Hair follicle dermal papilla cell (primary cell): ENCODE data around the gene VARS2. TPM values are rescaled to one million over a fixed set of nuclear protein-coding genes. Genes with fewer than 3 reads are reported as not detected.

Experiments used
- small RNA-seq: library from RNA; depleted of rRNA; stranded (forward); fragments of <200 nt; gene quantifications from one replicate; pipeline ENCODE3, GENCODE V24; 2012
- total RNA-seq: library from RNA; depleted of rRNA; stranded (reverse); fragments of >200 nt; gene quantifications from 2 replicates; pipeline ENCODE4 v1.2.3, GENCODE V29; 2012

The VARS2 gene
- total RNA-seq = 21.7 and 24.8 TPM in 2 replicates

GRCh38 chr6:30914076-30914853, at the start of gene VARS2:
Gene VARS2 (plus strand): TSS chr6:30914238. CDS start chr6:30914837, 599 bp downstream.

DNA sequence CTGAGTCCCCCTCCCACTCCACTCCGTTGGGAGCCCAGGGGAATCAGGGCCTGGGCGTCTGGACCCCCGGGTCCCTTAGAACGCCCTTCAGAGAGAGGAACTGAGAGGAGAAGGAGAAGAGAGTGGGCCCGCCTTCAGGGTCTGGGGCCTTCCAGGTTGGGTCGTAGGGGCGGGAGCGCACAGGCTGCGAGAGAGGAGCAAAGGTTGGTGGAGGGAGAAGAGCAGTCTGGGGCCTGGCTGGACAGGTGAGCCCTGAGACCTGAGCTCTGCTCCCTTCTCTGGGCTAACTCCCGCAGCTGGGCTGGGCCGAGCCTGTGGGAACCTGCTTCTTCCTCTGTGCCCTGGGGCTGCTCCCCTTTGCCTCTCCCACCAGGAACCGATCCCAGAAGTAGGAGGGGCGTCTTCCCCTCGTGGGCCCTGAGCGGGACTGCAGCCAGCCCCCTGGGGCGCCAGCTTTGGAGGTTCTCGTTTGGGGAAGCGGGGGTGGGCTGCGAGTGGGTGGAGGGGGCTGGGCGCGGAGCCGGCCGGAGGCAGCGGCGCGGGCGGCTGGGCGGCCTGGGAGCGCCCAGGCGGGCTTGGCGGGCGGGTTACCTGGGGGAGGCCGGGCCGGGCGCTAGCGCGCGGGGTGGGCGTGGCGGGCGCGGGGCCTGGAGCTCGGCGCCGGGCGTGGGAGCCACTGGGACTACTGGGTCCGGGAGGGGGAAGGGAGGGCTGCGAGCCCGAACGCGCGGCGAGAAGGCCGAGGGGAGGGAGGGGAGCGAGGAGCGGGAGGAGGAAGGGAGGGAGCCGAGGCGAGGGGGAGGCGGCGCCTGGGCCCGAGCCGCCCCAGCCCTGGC, 30.1 kb upstream of the VARS2 start, which contains the start of gene DDR1:
Gene DDR1 (plus strand): TSS at position 835 of the 836 bp plus-strand sequence. CDS start 4,211 bp downstream, outside the sequence.

DNA sequence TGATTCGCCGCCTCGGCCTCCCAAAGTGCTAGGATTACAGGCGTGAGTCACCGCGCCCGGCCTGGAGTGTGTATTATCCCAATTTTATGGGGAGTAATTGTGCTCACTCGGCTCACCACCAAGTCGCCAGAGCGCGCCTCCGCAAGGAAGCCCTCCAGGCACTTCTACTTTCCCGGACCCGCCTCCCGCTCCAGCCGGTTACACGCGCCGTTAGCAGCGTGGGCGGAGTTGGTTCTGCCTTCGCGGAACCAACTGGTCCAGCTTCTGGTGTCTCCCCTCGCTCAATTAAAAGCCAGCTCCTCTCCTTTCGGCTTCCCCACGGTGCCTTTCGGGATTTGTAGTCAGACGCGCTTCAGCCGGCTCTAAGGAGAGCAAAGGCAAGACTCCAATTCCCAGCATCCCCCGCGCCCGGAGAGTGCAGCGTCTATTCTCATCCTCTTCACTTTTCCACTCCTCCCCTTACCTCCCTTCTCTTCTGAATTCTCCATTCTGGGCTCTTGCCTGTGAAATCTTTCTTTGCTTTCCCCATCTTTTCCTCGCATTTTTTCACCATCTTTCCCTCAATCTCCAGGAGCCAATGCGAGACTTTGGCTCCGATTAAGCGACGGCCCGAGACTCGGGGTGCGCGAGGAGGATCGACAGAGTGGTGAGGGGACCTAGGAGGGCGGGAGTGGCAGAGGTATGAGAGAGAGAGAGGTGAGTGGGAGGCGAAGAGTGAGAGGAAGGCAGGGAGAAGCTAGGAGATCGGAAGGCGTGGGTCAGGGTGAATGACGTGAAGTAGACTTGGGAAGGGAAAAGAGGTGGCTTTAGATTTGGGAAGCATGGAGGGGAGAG, 6.1 kb upstream of the VARS2 start, which contains the start of gene GTF2H4:
Gene GTF2H4 (plus strand): TSS at position 450 of the 834 bp plus-strand sequence.

GRCh38 chr6:30931969-30932645, 18.1 kb downstream of the VARS2 start, which contains the start of gene SFTA2:
Gene SFTA2 (minus strand): TSS chr6:30932170. CDS start chr6:30932096, 74 bp downstream.

GRCh38 chr6:30940361-30940986, 26.4 kb downstream of the VARS2 start, which contains the start of gene MUCL3:
Gene MUCL3 (plus strand): TSS chr6:30940973. CDS start chr6:30941000, 27 bp downstream.

Small RNA genes lying within 50 kb of the gene (small RNA-seq; reads per million reads assigned to genes)
- gene RF00019 = not detected

Other genes starting within 250 kb of the VARS2 start
- 26.4 and 29.7 TPM in 2 replicates for gene DHX16, start 241.2 kb upstream of the VARS2 start, total RNA-seq
- gene PPP1R18, start 227.6 kb upstream of the VARS2 start, total RNA-seq = 95.6 and 113 TPM in 2 replicates
- 2.9 and 5.1 TPM in 2 replicates for gene NRM, start 223.3 kb upstream of the VARS2 start, total RNA-seq
- gene MDC1, start 197.0 kb upstream of the VARS2 start, total RNA-seq = 6.5 and 8.5 TPM in 2 replicates
- 662 and 771 TPM in 2 replicates for gene TUBB, start 193.9 kb upstream of the VARS2 start, total RNA-seq
- 125 and 132 TPM in 2 replicates for gene FLOT1, start 171.6 kb upstream of the VARS2 start, total RNA-seq
- 50.6 and 67.5 TPM in 2 replicates for gene IER3, start 169.7 kb upstream of the VARS2 start, total RNA-seq
- gene DDR1, start 29.7 kb upstream of the VARS2 start, total RNA-seq = 13.8 and 15.5 TPM in 2 replicates
- 10.1 and 11.8 TPM in 2 replicates for gene GTF2H4, start 6.0 kb upstream of the VARS2 start, total RNA-seq
- gene SFTA2, start 17.9 kb downstream of the VARS2 start, total RNA-seq = not detected in 2 replicates
- gene MUCL3, start 26.7 kb downstream of the VARS2 start, total RNA-seq = not detected in 2 replicates
- not detected in 2 replicates for gene MUC21, start 69.5 kb downstream of the VARS2 start, total RNA-seq
- not detected in 2 replicates for gene MUC22, start 96.2 kb downstream of the VARS2 start, total RNA-seq
- not detected in 2 replicates for gene C6orf15, start 198.3 kb downstream of the VARS2 start, total RNA-seq
- gene PSORS1C1, start 200.6 kb downstream of the VARS2 start, total RNA-seq = 1.6 and 2.7 TPM in 2 replicates
- gene CDSN, start 206.2 kb downstream of the VARS2 start, total RNA-seq = not detected in 2 replicates
- not detected in 2 replicates for gene PSORS1C2, start 224.8 kb downstream of the VARS2 start, total RNA-seq
- gene CCHCR1, start 243.6 kb downstream of the VARS2 start, total RNA-seq = 15.7 and 17.0 TPM in 2 replicates
- gene TCF19, start 244.4 kb downstream of the VARS2 start, total RNA-seq = 4.5 and 5.0 TPM in 2 replicates